GM21717 (cell line): ENCODE data around the gene TACR1.
A peak's percentile ranks its signal among the peaks of the same experiment; 100 is the strongest.

Experiments used
- ATAC-seq: cut with Tn5 transposase; IDR thresholded peaks from one replicate; pipeline ENCODE4 v1.9.1; 2021; ENCODE audit warnings: mild to moderate bottlenecking, moderate library complexity; ENCODE audit not compliant: unreplicated experiment

TACR1 gene

GRCh38 chr2:75055142-75055819 lies 144.0 kb downstream of the TACR1 start:
- no peak for ATAC-seq

DNA sequence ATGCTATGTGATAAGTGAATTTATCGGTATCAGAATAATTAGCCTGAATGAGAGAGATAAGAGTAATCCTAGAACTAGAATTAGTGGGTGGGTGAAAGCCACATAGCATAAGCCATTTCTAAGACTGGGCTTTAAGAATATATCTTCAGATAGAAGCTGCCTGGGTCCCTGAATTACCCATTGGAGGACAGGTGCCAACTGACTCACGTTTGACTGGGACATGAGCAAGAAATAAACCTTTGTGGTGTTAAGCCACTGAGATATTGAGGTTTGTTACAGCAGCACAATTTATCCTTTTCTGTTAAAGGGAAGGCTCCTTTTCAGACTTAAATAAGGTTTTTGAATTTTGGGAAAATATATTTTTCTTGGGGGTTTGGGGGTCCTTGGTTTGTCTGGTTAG lies 145.0 kb downstream of the TACR1 start:
- ATAC-seq = no peak

DNA sequence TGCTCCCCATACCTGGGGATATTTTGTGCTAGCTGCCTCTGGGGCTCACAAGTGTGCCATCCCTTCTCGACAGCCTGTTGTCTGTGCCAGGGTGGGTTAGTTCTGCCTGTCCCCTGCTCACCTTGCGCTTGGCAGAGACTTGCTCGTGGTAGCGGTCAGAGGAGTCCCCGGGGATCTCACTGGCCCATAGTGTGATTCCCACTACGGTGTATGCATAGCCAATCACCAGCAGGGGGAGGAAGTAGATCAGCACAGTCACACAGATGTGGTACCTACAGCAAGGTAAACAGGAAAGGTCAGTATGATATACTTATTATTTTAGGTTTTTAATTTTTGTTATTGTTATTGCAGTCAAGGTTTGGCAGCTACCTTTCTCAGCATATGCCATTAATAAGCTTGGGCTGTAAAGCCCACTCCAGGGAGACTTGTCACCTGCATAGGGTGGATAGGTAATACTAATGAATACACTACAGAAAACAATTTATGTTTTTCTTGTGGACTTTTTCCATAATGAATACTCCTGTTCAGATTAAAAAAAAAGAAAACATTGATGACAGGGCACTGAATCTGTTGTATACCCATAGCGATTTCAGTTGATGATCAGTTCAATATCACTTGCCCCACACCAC lies 145.7 kb downstream of the TACR1 start:
- peak; percentile 79 for ATAC-seq

GRCh38 chr2:75047992-75048625 lies 151.2 kb downstream of the TACR1 start:
- no peak for ATAC-seq

DNA sequence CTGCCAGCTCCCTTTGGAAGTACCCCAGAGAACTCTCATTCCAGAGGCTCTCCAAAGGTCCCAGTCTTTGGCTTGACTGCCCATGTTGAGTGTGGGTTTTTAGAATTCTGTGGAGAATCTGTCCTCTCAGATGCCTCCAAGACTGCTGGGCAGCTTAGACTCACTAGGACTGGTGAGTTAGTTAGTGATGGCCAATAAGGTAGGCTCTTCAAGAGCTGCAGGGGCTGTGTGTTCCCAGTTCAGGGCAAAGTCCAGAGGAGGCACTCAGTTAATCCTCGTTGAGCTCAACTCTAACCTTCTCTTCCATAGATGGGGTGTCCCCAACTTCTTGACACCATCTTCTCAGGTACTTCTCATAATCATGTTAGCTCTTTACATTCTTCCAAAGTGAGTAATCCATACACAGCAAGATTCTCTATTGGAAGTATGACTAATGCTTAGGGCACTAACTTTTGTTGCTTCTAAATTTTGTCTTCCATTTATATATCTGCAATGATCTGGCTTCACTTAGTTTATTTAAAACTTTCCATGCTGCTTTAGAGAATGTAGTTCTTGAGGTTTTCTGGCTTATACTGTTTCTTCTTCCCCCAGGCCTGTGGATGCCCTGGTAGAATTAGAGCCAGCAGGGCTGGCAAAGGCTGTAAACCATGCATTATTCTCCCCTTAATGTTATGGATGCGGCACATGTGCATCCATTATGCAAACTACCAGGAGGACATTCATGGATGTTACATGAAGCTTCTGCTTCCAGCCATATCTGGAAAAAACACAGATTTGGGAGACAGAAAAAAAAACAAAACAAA lies 151.9 kb downstream of the TACR1 start:
- no peak for ATAC-seq

- no peak for ATAC-seq
Measured at GRCh38 chr2:75045526-75046050, 153.7 kb downstream of the TACR1 start.

DNA sequence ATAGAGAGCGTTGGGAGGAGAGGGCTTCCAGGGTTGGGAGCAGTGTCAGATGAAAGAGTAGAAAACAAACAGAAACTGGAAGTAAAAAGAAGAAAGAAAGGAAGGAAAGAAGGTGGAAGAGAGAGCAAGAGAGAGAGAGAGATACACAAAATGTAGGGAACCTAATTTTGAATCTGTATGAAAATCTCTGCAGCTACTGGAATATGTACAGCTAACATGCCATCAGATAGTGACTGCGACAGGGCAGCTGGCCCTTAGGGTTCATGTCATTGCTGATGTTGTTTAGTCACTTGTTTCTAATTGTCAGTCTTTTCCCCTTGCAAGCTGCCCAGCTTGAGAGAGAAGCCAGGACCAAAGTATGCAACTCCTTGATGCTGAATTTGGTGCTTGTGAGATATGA lies 155.0 kb downstream of the TACR1 start:
- ATAC-seq = no peak

GRCh38 chr2:75042823-75043222 lies 156.5 kb downstream of the TACR1 start:
- ATAC-seq = no peak

DNA sequence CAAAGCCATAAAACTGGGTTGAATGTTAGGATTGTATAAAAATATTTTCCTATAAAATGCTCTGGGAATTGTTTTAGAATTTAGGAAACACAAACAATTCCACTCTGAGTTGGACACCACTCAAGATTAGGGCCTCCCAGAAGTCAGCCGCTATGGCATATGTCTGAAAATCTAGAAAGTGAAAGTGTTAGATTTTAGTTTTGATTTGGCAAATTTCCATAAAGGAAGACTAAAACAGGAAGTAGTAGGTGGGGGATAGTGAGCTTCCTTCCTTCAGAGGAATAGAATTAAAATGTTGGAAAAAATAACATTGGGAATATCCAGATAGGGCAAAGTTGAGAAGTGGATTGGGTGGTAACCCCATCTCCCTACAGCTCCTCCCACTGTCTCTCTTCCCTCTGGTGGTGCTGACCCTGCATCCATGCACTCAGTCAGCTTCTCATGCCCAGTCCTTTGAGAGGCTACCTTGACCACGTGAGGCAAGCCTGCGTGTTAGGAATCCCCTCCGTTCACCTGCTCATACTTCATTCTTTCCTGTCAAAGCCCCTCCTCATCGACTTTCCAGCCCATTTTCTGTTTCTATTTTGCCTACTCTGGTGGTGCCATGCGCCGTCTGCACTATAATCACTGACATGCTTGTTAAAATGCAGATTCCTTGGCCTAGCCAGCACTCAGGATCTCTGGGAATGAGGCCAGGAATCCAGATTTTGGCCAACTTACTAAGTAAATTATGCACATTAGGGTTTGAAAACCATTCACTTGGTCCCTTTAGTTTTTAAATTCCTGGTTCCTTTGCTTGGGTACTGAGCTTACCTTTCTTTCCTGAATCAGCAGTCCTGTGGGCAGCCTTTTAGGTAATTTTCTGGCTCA lies 157.4 kb downstream of the TACR1 start:
- no peak for ATAC-seq

DNA sequence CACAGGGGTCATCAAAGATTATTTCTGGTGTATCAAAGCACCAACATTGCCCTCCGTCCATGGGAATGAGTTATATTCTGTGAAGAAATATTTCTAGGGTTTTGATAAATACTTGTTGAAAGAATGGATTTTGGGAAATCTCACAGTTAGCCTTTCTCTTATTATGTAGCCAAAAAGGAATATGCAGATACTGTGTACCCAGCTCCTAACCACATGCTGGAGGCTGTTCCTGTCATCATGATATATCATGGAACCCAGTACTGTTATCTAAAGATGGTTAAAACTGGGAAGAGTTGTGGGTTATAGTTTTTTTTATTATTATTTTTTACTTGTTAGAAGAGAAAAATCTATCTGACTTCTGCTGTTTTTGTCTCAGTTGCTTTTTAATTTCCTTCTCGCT lies 158.1 kb downstream of the TACR1 start:
- ATAC-seq = no peak

DNA sequence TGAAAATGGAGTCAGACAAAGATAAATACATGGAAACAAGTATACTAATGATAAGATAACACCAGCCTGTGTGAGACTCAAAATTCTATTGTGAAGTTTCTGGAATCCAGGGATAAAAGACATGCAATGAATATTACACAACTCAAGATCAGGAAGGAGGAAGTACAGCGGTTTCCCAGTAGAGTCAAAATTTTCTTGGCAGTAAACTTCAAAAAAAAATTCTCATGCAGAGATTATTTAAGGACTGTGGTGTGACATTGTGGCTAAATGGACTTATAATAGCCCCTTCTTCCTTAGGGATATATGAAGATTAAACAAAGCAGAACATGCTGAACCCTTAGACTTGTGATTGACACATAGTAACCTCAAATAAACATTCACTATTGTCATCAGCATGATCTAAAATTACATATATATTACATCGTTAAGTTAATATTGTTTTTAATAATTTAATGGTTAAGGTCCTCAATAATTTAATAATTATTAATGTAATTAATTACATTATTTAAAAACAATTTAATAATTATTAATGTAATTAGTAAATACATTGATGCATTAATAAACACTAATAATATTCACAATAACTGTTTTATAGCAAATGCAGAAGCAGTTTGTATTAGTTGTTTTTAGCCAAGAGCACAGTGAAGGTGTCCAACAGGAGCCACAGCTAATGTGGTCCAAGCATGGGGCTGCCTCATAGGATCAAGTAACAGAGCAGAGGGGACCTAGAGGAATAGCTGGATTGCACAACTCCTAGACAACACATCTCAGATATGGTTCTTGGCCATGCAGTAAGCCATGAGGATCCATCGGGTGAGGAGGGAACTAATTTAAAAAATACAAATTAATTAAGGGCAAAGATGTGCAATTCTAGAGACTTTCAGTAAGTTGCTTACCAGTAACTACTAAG lies 163.6 kb downstream of the TACR1 start:
- ATAC-seq = no peak

DNA sequence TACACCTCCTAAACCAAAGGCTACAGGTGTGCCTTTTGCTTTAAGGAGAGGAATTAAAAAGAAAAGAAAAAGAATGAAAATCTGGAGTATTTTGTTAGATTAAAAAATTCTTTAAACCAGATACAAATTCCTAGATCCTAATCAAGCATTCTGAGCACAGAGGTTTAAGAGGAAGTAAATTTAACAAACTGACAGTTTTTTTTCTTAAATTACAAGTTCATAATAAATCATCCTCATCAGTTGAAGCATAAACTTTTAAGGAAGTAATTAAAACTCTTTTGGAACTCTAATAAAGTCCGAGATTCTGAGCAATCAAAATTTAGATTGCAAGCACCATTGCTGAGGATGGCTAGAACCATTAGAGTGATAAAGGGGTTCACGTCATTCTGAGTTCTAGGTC lies 165.8 kb downstream of the TACR1 start:
- no peak for ATAC-seq

DNA sequence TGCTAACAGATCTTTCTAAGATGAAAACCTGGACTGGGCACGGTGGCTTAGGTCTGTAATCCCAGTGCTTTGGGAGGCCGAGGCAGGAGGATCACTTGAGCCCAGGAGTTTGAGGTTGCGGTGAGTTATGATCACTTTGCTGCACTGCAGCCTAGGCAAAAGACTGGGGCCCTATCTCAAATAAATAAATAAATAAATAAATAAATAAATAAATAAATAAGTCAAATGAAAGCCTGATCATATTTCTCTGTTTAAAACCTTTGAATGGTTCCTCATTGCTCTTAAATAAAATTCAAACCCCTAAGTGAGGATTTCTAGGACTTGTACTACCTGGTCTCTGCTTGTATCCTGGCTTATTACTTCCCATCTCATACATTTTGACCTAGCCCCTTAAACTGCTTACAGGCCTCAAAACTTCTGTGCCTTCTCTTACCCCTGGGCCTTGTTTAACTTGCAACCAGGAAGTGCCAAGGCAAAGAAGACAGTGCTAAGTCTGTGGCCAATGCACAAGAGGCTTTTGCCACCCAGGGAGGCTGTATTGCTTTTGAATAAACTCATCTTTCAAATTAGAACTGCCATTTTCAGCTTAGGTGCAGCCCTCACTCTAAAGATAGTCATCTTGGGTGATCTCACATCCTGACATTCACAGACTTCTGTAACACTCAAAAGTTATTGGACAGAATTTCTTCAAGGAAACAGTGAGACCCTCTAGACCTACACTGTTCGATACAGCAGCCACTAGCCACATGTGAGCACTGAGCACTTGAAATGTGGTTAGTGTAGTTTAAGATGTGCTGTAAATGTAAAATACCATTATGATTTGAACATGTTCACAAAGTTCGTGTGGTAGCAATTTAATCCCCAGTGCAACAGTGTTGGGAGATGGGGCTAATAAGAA lies 167.2 kb downstream of the TACR1 start:
- no peak for ATAC-seq

DNA sequence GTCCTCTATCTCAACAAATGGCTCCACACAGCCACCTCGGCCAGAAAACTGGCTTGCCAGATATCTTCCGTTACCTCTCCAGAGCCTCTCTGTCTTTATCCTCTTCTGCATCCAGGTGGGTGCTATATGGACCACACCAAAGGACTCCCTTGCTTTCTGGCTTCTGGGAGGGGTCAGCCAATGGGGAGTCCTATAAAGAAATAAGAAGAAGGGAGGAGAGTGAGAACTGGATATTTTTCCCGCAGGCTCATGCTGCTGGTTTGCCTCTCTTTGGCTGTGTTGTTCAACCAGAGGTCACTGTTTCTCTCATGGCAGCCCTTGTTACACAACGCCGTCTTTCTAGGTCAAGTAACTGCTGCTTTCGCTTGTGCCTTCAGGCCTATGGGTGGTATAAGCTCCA lies 168.1 kb downstream of the TACR1 start:
- no peak for ATAC-seq

DNA sequence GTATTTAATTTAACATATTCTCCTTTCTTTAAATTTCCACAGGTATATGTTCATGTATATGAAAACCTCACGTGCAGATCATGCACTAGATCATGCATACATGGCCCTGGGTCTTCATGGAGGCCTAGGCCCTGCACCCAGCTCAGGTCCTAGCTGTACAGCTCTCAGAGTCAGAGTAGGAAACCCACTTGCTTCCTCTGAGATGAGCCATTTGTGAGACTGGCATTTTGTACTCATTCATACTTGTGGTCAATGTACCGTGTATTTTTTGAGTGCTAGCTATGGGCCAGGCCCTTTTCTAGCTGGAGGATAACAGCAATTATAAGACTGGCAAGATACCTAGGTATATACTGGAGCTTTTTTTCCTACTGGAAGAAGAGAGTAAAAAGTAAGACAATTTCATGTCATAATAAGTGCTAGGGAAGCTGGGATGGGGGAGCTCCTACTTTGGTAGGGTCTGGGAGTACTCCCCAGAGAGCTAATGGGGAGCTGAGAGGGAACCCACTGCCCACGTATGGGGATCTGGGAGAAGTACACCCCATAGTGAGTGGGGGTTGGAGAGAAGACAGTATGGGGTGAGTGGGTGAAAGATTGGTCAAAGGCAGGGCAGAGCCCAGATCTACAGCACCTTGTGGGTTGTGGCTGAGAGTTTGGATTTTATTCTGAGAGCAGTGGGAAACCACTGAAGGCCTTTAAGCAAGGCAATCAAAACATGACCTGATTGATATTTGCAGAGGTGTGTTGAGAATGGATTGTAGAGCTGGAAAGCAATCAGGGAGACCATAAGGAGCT lies 168.9 kb downstream of the TACR1 start:
- peak; percentile 57 for ATAC-seq

DNA sequence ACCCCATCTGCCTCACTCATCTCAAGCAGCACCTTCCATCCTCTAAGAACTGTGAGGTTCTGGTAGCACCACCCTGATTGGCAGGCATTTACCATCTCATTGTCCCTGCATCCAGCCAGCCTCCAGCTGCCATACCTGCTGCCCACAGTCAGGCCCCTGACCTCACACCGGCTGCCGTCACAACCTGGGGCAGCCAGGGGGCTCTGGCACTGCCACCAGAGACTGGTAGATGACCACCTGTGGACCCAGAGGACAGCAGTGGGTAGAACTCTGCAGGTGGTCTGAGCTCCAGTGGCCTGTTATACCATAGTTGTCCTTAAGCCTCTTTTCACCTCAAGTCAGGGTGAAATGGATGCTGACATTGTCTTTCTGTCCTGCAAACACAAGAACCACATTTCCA lies 171.4 kb downstream of the TACR1 start:
- ATAC-seq = no peak

GRCh38 chr2:75025633-75026380 lies 173.5 kb downstream of the TACR1 start:
- ATAC-seq = no peak
